ENCODE measurements around the gene COASY. TPM values are rescaled to one million over a fixed set of nuclear protein-coding genes. Genes with fewer than 3 reads are reported as not detected.
"Not testable (repeated sequence)": the region's sequence is repeated elsewhere in the genome, so short reads cannot be mapped to it uniquely, and the experiment has no call there.

The COASY gene
- total and polyA plus RNA-seq, 2 experiments from 2014 or later: 43.5 to 74.7 TPM

DNA sequence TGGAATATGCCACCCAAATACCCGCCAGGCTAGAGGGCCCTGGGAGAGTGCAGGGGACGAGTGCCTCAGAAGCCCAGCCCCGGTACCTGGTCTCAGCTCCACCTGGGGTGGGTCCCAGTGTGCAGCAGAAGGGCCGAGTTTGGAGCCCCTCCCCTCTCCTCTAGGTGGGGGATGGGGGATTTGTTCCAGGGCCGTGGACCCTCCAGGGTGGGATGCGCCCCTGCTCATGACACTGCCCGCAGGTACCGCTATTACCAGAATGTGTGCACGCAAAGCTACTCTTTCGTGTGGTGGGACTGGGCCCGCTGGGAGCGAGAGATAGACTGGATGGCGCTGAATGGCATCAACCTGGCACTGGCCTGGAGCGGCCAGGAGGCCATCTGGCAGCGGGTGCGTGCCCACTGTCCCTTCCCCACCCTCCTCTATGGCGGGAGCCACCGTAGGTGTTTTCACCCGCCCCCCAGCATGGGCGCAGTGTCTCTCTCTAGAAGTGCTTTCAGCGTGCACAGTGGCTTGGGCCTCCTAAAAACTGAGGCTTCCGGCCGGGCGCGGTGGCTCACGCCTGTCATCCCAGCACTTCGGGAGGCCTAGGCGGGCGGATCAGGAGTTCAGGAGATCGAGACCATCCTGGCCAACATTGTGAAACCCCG lies 24.7 kb upstream of the COASY start:
- no peak overlapping the region for H3K27ac ChIP-seq
- DNase-seq (ENCODE audit: low read depth in 1 of 2, low spot score in 1 of 2): no peak
- TF ChIP-seq, protein P1, sequence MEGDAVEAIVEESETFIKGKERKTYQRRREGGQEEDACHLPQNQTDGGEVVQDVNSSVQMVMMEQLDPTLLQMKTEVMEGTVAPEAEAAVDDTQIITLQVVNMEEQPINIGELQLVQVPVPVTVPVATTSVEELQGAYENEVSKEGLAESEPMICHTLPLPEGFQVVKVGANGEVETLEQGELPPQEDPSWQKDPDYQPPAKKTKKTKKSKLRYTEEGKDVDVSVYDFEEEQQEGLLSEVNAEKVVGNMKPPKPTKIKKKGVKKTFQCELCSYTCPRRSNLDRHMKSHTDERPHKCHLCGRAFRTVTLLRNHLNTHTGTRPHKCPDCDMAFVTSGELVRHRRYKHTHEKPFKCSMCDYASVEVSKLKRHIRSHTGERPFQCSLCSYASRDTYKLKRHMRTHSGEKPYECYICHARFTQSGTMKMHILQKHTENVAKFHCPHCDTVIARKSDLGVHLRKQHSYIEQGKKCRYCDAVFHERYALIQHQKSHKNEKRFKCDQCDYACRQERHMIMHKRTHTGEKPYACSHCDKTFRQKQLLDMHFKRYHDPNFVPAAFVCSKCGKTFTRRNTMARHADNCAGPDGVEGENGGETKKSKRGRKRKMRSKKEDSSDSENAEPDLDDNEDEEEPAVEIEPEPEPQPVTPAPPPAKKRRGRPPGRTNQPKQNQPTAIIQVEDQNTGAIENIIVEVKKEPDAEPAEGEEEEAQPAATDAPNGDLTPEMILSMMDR (IDR thresholded peaks at IDR 0.05; ENCODE audit: low read depth, low read length): no peak

DNA sequence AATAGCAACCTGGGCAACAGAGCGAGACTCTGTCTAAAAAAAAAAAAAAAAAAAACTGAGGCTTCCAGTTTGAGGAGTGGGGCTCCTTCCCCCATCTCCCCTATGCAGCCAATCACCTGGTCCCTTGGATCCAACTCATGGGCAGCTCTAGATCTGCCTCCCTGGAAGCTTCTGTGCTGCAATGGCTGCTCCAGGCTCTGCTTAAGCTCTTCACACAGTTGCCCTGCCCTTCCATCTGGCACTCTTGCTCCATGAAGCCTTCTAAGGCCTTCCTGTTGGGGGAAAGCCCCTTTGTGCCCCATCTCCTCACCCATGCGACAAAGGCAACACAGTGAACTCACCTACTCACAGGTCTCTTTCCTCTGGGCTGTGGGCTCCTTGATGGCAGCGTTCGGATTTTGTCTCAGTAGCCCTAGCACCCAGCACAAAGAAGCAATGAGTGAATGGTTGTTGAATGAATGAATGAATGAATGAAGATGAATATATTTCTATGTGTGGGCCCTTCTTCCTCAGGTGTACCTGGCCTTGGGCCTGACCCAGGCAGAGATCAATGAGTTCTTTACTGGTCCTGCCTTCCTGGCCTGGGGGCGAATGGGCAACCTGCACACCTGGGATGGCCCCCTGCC lies 24.0 kb upstream of the COASY start:
- H3K9me3 ChIP-seq (ENCODE audit: low read depth): no peaks in the 10 kb centered on the region
- peaks cover 2% of the 10 kb centered on the region for H3K4me1 ChIP-seq (ENCODE audit: low read depth)
- H3K4me3 ChIP-seq: no peak overlapping the region
- no peak overlapping the region for H3K27ac ChIP-seq
- no peak for DNase-seq (ENCODE audit: low read depth in 1 of 2, low spot score in 1 of 2)
- H3K36me3 ChIP-seq: no peaks in the 10 kb centered on the region
- H3K27me3 ChIP-seq: no peaks in the 10 kb centered on the region
- TF ChIP-seq, protein P1 (IDR thresholded peaks at IDR 0.05; ENCODE audit: low read depth, low read length): no peak

More for the DNA sequence above, 24.7 kb upstream of the COASY start:
- Histone ChIP-seq H3K4me3 (peak overlapping the region; percentile 41), H3K27me3 (no peaks in the 10 kb centered on the region), H3K4me1 (ENCODE audit: low read depth) (peaks cover 2% of the 10 kb centered on the region), H3K9me3 (ENCODE audit: low read depth) (no peaks in the 10 kb centered on the region), H3K36me3 (no peaks in the 10 kb centered on the region)

DNA sequence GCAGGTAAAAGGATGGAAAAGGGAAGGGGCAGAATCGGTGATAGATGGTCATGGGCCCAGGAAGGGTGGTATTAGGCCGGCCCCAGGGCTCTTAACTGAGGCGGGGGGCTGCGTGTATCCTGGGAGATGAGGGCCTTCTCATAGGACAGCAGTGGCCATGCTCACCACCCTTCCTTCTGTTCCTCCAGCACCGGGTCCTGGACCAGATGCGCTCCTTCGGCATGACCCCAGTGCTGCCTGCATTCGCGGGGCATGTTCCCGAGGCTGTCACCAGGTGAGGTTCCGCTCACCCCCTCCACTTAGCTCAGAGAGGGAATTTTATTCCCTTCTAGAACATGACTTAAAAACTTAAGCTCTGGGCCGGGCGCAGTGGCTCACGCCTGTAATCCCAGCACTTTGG lies 23.5 kb upstream of the COASY start:
- Histone ChIP-seq H3K9me3 (ENCODE audit: low read depth) (no peaks in the 10 kb centered on the region), H3K27me3 (no peaks in the 10 kb centered on the region), H3K4me1 (ENCODE audit: low read depth) (peaks cover 2% of the 10 kb centered on the region), H3K36me3 (peaks cover 2% of the 10 kb centered on the region), H3K4me3 (no peak overlapping the region), H3K27ac (no peak overlapping the region)
- TF ChIP-seq, protein P1 (IDR thresholded peaks at IDR 0.05; ENCODE audit: low read depth, low read length): no peak
- no peak for DNase-seq (ENCODE audit: low read depth in 1 of 2, low spot score in 1 of 2)

DNA sequence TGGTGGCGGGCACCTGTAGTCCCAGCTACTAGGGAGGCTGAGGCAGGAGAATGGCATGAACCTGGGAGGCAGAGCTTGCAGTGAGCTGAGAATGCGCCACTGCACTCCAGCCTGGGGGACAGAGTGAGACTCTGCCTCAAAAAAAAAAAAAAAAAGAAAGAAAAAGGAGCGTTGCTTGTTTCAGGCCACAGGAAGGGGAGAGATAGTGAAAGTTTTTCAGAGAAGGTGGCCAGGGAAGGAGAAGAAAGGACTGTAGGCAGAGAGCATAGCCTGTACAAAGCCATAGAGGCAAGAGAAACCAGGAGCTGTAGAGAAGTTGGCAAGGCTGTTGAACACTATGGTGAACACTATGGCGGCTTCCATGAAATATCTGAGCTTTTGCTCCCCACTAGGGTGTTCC lies 21.4 kb upstream of the COASY start:
- not testable (repeated sequence) for H3K27ac ChIP-seq; H3K4me1 ChIP-seq (ENCODE audit: low read depth); H3K9me3 ChIP-seq (ENCODE audit: low read depth); H3K4me3 ChIP-seq; H3K36me3 ChIP-seq; DNase-seq (ENCODE audit: low read depth in 1 of 2, low spot score in 1 of 2); H3K27me3 ChIP-seq

DNA sequence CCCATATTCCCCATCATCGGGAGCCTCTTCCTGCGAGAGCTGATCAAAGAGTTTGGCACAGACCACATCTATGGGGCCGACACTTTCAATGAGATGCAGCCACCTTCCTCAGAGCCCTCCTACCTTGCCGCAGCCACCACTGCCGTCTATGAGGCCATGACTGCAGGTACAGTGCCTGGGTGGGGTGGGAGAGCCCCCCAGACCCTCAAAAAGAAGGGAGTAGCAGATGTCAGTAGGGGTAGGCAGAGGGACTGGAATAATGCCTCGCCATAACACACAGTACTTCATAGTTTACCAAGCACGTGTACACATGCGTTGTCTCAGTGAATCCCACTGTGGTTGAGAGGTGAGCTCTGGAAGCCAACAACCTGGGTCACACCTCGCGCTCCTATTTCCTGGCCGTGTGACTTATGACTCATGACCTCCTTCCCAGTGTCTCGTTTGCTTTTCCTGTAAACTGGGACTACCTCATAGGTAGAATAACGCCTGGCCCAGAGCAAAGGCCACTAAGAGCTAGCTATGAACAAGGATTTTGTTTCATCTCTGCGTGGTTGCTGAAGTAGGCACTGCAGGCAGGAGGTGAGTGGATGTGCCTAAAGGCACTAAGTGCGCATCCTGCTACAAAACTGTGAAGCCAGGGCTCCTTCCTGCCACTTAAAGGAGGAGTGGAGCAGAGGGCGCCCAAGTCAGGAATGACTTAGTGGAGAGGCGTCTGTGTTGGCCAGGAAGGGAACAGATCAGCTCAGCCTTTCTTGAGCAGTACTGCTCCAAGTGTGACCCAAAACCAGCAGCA lies 20.7 kb upstream of the COASY start:
- TF ChIP-seq, protein P1 (IDR thresholded peaks at IDR 0.05; ENCODE audit: low read depth, low read length): no peak
- H3K4me1 ChIP-seq (ENCODE audit: low read depth): no peaks in the 10 kb centered on the region
- DNase-seq (ENCODE audit: low read depth in 1 of 2, low spot score in 1 of 2): no peak

More for the DNA sequence above, 20.7 kb upstream of the COASY start:
- H3K9me3 ChIP-seq (ENCODE audit: low read depth): no peaks in the 10 kb centered on the region
- H3K27ac ChIP-seq: no peak overlapping the region
- no peak overlapping the region for H3K4me3 ChIP-seq
- peaks cover 2% of the 10 kb centered on the region for H3K36me3 ChIP-seq
- no peaks in the 10 kb centered on the region for H3K27me3 ChIP-seq

All from cardiac muscle cell (in vitro differentiated cells and primary cell).